ENCODE results near the gene NMUR1. TPM values are rescaled to one million over a fixed set of nuclear protein-coding genes. Genes with fewer than 3 reads are reported as not detected.
"Not testable (repeated sequence)": the region's sequence is repeated elsewhere in the genome, so short reads cannot be mapped to it uniquely, and the experiment has no call there.

The NMUR1 gene
- total and polyA plus RNA-seq, 4 experiments from 2014 or later, result 0.05 TPM; not detected in 3

DNA sequence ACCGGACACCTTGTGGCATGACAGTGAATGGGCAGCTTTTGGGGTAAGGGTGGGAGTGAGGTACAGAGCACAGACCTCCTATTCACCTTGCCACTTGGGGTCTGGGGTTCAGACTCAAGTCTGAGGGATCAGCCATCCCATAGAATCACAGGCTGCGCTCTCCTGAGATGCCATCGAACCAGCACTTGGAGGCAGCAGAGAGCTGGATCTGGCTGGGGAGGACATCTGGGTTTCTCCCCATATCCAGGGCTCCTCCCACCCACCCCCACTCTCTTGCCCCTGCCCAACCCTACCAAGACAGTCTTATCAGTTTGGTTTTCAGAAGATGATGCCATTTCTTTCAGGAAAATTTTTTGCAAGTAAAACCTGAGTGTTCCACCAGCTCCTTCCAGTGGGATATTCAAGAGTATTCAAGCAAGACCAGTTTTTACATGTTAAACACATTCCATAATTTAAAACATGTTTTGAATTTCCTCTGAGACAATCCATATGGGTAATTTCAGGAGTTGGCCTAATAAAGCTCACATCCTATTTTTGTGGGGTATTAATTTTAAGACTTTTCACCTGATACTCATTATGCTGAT, 33.2 kb upstream of the NMUR1 start:
- CTCF ChIA-PET (ENCODE audit: partially characterized antibody), result interaction anchor here (0.6 to 1.4 kb wide), 6 partner anchors 10 to 112 kb away, joined by 3 to 5 read pairs (median 3); no protein-coding TSS in a partner anchor
- Histone ChIP-seq H3K36me3 (ENCODE audit: insufficient read depth, low read length) (no peaks in the 10 kb centered on the region), H3K27ac (ENCODE audit: low read depth, low read length) (no peak overlapping the region), H3K4me3 (ENCODE audit: low read length in 2 of 2) (no peak overlapping the region), H3K27me3 (ENCODE audit: insufficient read depth, low read length) (no peaks in the 10 kb centered on the region), H3K4me1 (ENCODE audit: insufficient read depth, low read length) (no peaks in the 10 kb centered on the region), H3K9me3 (ENCODE audit: control insufficient read depth in 1 of 2, low read length in 2 of 2) (no peaks in the 10 kb centered on the region)
- no peak for DNase-seq
- H3K9me3 Mint-ChIP-seq, result no peaks in the 10 kb centered on the region
- no peak overlapping the region for H3K4me3 Mint-ChIP-seq
- H3K27me3 Mint-ChIP-seq, result no peaks in the 10 kb centered on the region
- no peaks in the 10 kb centered on the region for H3K36me3 Mint-ChIP-seq
- intact Hi-C loops (cut with micrococcal nuclease), result loop anchor here (2.0 kb wide), 1 partner anchor 37 kb away; no protein-coding TSS in a partner anchor
- no peaks in the 10 kb centered on the region for H3K4me1 Mint-ChIP-seq
- H3K27ac Mint-ChIP-seq, result no peak overlapping the region
- POLR2A ChIA-PET (ENCODE audit: partially characterized antibody), result no interaction called here

DNA sequence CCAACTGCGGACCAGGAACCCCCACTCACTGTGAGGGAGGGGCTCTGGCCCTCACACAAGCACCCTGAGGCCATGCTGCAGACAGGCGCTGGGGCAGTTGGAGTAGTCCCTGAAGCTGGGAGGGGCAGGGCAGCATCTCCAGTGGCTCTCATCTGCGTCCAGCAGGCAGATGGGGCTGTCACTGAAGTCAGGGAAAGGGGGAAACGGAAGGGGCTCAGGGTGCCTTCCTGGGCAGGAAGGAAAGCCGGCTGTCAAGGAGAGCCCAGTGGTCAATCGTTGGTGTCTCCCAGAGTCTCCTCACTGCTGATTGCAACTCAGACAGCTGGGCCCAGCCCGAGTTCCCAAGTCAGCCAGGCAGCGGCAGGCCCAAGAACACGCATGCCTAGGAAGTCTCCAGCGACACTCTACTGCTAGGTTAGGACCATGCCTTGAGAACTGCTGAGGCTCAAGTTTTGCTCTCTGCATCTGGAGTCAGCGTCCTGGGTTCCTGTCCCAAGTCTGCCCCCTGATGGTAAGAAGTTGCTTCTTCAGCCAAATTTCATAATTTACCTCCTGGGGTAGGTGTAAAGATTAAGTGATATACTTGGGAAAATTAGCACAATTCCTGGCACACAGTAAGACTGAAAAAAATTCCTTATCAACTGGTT, 27.4 kb upstream of the NMUR1 start:
- Mint-ChIP-seq H3K9me3 (peaks cover 0 to 12% (median 11%) of the 10 kb centered on the region in 8 donors), H3K27me3 (no peaks in the 10 kb centered on the region), H3K4me1 (peaks cover 7 to 29% (median 17%) of the 10 kb centered on the region in 4 donors), H3K4me3 (peak overlapping the region in 2 of 8 donors; percentile 8 to 9), H3K36me3 (peaks cover 0 to 11% of the 10 kb centered on the region in 2 donors), H3K27ac (peak overlapping the region in 2 of 7 donors; percentile 6 to 72)
- CTCF ChIA-PET (ENCODE audit: partially characterized antibody), result interaction anchor here (0.6 to 6.2 kb wide), 19 partner anchors 8 to 453 kb away, joined by 3 to 62 read pairs (median 6); partner anchors contain the start of gene NMUR1
- H3K27me3 ChIP-seq (ENCODE audit: insufficient read depth, low read length), result no peaks in the 10 kb centered on the region
- POLR2A ChIA-PET (ENCODE audit: partially characterized antibody), result interaction anchor here (0.8 to 1.2 kb wide), 3 partner anchors 40 to 75 kb away, joined by 3 read pairs; no protein-coding TSS in a partner anchor
- peaks cover 0 to 4% of the 10 kb centered on the region in 2 donors for H3K9me3 ChIP-seq (ENCODE audit: control insufficient read depth in 1 of 2, low read length in 2 of 2)
- peaks cover 9% of the 10 kb centered on the region for H3K4me1 ChIP-seq (ENCODE audit: insufficient read depth, low read length)
- intact Hi-C loops (cut with micrococcal nuclease), result loop anchor here (1.0 kb wide), 4 partner anchors 27 to 453 kb away; partner anchors contain the start of gene NMUR1
- no peak overlapping the region for H3K27ac ChIP-seq (ENCODE audit: low read depth, low read length)
- peak; percentile 71 to 79 (median 78) for DNase-seq
- H3K4me3 ChIP-seq (ENCODE audit: low read length in 2 of 2), result no peak overlapping the region
- no peaks in the 10 kb centered on the region for H3K36me3 ChIP-seq (ENCODE audit: insufficient read depth, low read length)

DNA sequence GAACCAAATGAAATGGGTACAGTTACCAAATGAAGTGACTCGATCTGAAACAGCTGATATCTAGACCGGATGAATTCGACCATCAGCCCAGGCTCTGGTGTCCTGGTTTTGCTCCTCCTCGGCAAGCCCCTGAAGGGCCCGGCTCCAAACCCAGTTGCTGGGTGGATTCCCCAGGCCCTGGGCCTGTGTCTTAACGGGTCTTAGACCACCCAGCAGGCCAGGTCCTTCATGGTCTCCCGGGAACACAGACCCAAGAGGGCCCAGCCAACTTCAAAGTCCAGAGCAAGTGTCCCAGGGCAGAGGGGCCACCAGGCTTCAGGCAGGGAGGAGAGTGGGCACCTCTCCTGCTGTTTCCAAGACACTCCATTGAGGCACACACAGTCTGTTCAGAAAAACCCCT, 26.7 kb upstream of the NMUR1 start:
- peaks cover 0 to 14% (median 12%) of the 10 kb centered on the region in 8 donors for H3K9me3 Mint-ChIP-seq
- H3K27ac Mint-ChIP-seq, result peak overlapping the region in 1 of 7 donors; percentile 12
- H3K27me3 Mint-ChIP-seq, result no peaks in the 10 kb centered on the region
- no peak overlapping the region for H3K4me3 Mint-ChIP-seq
- peaks cover 7 to 29% (median 17%) of the 10 kb centered on the region in 4 donors for H3K4me1 Mint-ChIP-seq
- intact Hi-C loops (cut with micrococcal nuclease), result no loop called here
- no peak for DNase-seq
- no peak overlapping the region for H3K27ac ChIP-seq (ENCODE audit: low read depth, low read length)
- no peaks in the 10 kb centered on the region for H3K27me3 ChIP-seq (ENCODE audit: insufficient read depth, low read length)
- ChIA-PET CTCF (ENCODE audit: partially characterized antibody) (interaction anchor here (0.7 to 6.2 kb wide), 11 partner anchors 9 to 1241 kb away, joined by 3 to 62 read pairs (median 5); partner anchors contain the start of genes NCL and NMUR1), POLR2A (ENCODE audit: partially characterized antibody) (interaction anchor here (0.8 to 1.2 kb wide), 3 partner anchors 39 to 74 kb away, joined by 3 read pairs; no protein-coding TSS in a partner anchor)
- H3K4me3 ChIP-seq (ENCODE audit: low read length in 2 of 2), result no peak overlapping the region
- no peaks in the 10 kb centered on the region for H3K36me3 ChIP-seq (ENCODE audit: insufficient read depth, low read length)
- peaks cover 9% of the 10 kb centered on the region for H3K4me1 ChIP-seq (ENCODE audit: insufficient read depth, low read length)
- H3K36me3 Mint-ChIP-seq, result peaks cover 0 to 12% of the 10 kb centered on the region in 2 donors
- H3K9me3 ChIP-seq (ENCODE audit: control insufficient read depth in 1 of 2, low read length in 2 of 2), result peaks cover 0 to 6% of the 10 kb centered on the region in 2 donors

DNA sequence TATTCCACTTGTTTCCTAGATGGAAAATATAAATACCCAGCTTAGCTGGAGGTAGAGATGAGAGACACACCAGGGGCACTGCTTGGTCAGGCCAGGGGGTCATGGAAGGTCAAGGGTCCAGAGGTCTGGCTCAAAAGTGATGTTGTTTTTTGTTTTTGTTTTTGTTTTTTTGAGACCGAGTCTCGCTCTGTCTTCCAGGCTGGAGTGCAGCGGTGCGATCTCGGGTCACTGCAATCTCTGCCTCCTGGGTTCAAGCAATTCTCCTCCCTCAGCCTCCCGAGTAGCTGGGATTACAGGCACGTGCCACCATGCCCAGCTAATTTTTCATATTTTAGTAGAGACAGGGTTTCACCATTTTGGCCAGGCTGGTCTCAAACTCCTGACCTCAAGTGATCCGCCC, 26.3 kb upstream of the NMUR1 start:
- H3K4me3 Mint-ChIP-seq; H3K27me3 ChIP-seq (ENCODE audit: insufficient read depth, low read length); H3K9me3 ChIP-seq (ENCODE audit: control insufficient read depth in 1 of 2, low read length in 2 of 2); DNase-seq; H3K36me3 ChIP-seq (ENCODE audit: insufficient read depth, low read length); H3K4me3 ChIP-seq (ENCODE audit: low read length in 2 of 2); H3K27ac ChIP-seq (ENCODE audit: low read depth, low read length); H3K27ac Mint-ChIP-seq; intact Hi-C loops (cut with micrococcal nuclease); H3K27me3 Mint-ChIP-seq; H3K4me1 ChIP-seq (ENCODE audit: insufficient read depth, low read length): not testable (repeated sequence)
- ChIA-PET CTCF (ENCODE audit: partially characterized antibody) (interaction anchor here (0.7 to 6.2 kb wide), 10 partner anchors 10 to 1241 kb away, joined by 3 to 62 read pairs (median 5); partner anchors contain the start of genes NCL and NMUR1), POLR2A (ENCODE audit: partially characterized antibody) (interaction anchor here (1.6 kb wide), 1 partner anchor 73 kb away, joined by 3 read pairs; no protein-coding TSS in a partner anchor)
- Mint-ChIP-seq H3K9me3 (peaks cover 0 to 16% (median 12%) of the 10 kb centered on the region in 8 donors), H3K4me1 (peaks cover 7 to 29% (median 17%) of the 10 kb centered on the region in 4 donors), H3K36me3 (peaks cover 0 to 12% of the 10 kb centered on the region in 2 donors)

DNA sequence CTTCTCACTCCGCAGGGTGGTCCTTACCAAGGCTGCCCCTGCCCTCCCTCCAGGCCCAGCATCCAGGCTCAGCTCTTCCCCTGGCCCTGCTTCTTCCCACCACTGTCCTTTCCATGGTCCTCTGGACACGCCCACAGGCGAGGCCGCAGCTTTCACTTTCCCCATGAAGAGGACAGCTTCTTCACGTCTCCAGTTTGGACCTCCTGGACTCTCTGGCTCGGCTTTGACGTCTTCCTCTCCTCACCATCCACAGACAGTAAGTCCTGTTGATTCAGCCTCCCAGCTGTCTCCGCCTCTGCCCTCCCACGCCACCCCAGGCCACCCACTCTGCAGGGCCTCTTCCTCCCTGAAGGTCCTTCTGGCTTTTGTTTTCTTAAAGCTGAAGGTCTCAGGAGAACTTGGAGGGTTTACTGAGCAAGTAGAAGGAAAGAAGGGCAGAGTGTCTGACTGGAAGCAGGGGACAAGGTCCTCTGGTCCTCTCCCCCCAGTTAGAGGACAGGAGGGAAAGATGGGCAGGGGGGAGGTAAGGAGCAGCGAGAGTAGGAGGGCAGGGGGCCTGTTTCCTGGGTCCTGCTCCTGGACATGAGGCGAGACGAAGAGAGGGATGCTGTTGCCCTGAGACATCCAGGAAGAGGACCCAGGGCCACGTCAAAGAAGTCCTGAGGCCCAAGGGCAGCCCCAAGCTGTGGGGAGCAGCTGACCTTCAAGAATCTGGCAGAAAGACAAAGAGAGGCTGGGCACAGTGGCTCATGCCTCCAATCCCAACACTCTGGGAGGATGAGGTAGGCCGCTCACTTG, 24.7 kb upstream of the NMUR1 start:
- no peak overlapping the region for H3K4me3 ChIP-seq (ENCODE audit: low read length in 2 of 2)
- H3K27me3 Mint-ChIP-seq, result no peaks in the 10 kb centered on the region
- POLR2A ChIA-PET (ENCODE audit: partially characterized antibody), result interaction anchor here (1.6 kb wide), 1 partner anchor 71 kb away, joined by 3 read pairs; no protein-coding TSS in a partner anchor
- no peaks in the 10 kb centered on the region for H3K27me3 ChIP-seq (ENCODE audit: insufficient read depth, low read length)
- H3K4me3 Mint-ChIP-seq, result peak overlapping the region in 7 of 8 donors; percentile 22 to 74 (median 48)
- peaks cover 0 to 12% of the 10 kb centered on the region in 2 donors for H3K36me3 Mint-ChIP-seq
- CTCF ChIA-PET (ENCODE audit: partially characterized antibody), result interaction anchor here (1.2 to 6.2 kb wide), 7 partner anchors 9 to 73 kb away, joined by 3 to 62 read pairs (median 12); partner anchors contain the start of gene NMUR1
- H3K4me1 Mint-ChIP-seq, result peaks cover 7 to 31% (median 19%) of the 10 kb centered on the region in 4 donors
- H3K27ac ChIP-seq (ENCODE audit: low read depth, low read length), result no peak overlapping the region
- peaks cover 0 to 19% (median 13%) of the 10 kb centered on the region in 8 donors for H3K9me3 Mint-ChIP-seq
- DNase-seq, result no peak
- intact Hi-C loops (cut with micrococcal nuclease), result no loop called here
- no peaks in the 10 kb centered on the region for H3K36me3 ChIP-seq (ENCODE audit: insufficient read depth, low read length)
- H3K4me1 ChIP-seq (ENCODE audit: insufficient read depth, low read length), result peaks cover 9% of the 10 kb centered on the region
- H3K27ac Mint-ChIP-seq, result peak overlapping the region in 5 of 7 donors; percentile 3 to 84 (median 67)
- H3K9me3 ChIP-seq (ENCODE audit: control insufficient read depth in 1 of 2, low read length in 2 of 2), result peaks cover 0 to 6% of the 10 kb centered on the region in 2 donors

DNA sequence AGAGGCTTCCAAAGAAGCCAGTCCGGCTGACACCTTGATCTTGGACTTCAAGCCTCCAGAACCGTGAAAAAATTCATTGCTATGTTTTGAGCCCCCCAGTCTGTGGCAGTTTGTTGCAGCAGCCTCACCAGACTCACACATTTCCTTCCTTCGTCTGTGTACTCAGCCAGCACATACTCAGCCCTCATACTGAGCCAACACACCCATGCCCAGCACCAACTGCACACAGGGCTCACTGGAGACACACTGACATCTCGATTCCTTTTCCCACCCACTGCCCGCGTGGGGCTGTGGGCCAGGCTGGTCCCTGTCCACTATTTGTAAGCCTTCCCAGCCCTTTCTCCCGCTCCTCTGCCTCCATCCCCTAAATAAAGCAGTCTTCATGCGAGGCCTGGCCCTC, 24.1 kb upstream of the NMUR1 start:
- no peaks in the 10 kb centered on the region for H3K36me3 ChIP-seq (ENCODE audit: insufficient read depth, low read length)
- Mint-ChIP-seq H3K27me3 (no peaks in the 10 kb centered on the region), H3K4me1 (peaks cover 8 to 36% (median 23%) of the 10 kb centered on the region in 4 donors), H3K27ac (peak overlapping the region in 4 of 7 donors; percentile 3 to 84 (median 44)), H3K36me3 (peaks cover 0 to 12% of the 10 kb centered on the region in 2 donors), H3K9me3 (peaks cover 0 to 19% (median 13%) of the 10 kb centered on the region in 8 donors), H3K4me3 (peak overlapping the region in 5 of 8 donors; percentile 4 to 74 (median 57))
- H3K27me3 ChIP-seq (ENCODE audit: insufficient read depth, low read length), result no peaks in the 10 kb centered on the region
- ChIA-PET CTCF (ENCODE audit: partially characterized antibody) (interaction anchor here (2.8 to 6.2 kb wide), 3 partner anchors 8 to 72 kb away, joined by 12 to 62 read pairs (median 20); no protein-coding TSS in a partner anchor), POLR2A (ENCODE audit: partially characterized antibody) (no interaction called here)
- intact Hi-C loops (cut with micrococcal nuclease), result no loop called here
- peaks cover 11% of the 10 kb centered on the region for H3K4me1 ChIP-seq (ENCODE audit: insufficient read depth, low read length)
- peaks cover 0 to 6% of the 10 kb centered on the region in 2 donors for H3K9me3 ChIP-seq (ENCODE audit: control insufficient read depth in 1 of 2, low read length in 2 of 2)
- no peak for DNase-seq
- no peak overlapping the region for H3K4me3 ChIP-seq (ENCODE audit: low read length in 2 of 2)
- no peak overlapping the region for H3K27ac ChIP-seq (ENCODE audit: low read depth, low read length)
